ENCODE data around the gene TRABD. TPM values are rescaled to one million over a fixed set of nuclear protein-coding genes. Genes with fewer than 3 reads are reported as not detected.
"Not testable (repeated sequence)": the region's sequence is repeated elsewhere in the genome, so short reads cannot be mapped to it uniquely, and the experiment has no call there.

Gene TRABD
- total RNA-seq, 1 donor: 21.6 TPM

DNA sequence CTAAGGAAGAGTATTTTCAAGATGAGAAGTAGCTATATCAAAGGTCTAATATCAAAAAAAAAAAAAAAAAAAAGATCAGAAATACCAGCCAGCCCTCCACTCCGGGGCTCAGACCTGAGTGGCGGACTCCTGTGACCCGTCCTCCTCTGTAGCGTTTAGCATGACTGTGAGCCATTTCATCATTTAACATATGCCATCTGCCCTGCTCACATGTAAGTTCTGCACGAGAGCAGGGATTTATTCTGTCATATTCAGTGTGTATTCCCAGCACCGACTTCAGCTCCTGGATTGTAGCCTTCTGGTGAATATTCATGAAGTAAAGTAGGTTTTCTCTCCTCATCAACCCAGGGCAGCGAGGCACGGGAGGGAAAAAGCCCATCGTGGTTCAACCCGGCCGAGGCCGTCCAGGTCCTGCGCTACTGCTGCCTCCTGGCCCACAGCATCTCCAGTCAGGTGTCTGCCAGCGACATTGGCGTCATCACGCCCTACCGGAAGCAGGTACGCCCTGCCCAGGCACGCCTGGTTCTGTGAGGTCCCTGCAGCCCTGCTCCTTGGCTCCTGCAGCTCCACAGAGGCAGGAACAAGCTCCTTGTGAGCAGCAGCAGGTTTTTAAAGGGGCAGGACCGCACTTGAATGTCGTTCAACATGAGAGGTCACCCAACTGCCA lies 27.9 kb upstream of the TRABD start:
- H3K4me3 ChIP-seq (ENCODE audit: low read depth, low read length): no peak overlapping the region
- no peak for DNase-seq (ENCODE audit: low read depth)
- TF ChIP-seq, protein P1, sequence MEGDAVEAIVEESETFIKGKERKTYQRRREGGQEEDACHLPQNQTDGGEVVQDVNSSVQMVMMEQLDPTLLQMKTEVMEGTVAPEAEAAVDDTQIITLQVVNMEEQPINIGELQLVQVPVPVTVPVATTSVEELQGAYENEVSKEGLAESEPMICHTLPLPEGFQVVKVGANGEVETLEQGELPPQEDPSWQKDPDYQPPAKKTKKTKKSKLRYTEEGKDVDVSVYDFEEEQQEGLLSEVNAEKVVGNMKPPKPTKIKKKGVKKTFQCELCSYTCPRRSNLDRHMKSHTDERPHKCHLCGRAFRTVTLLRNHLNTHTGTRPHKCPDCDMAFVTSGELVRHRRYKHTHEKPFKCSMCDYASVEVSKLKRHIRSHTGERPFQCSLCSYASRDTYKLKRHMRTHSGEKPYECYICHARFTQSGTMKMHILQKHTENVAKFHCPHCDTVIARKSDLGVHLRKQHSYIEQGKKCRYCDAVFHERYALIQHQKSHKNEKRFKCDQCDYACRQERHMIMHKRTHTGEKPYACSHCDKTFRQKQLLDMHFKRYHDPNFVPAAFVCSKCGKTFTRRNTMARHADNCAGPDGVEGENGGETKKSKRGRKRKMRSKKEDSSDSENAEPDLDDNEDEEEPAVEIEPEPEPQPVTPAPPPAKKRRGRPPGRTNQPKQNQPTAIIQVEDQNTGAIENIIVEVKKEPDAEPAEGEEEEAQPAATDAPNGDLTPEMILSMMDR (IDR thresholded peaks at IDR 0.05; ENCODE audit: insufficient read depth, low read depth, low read length): no peak

DNA sequence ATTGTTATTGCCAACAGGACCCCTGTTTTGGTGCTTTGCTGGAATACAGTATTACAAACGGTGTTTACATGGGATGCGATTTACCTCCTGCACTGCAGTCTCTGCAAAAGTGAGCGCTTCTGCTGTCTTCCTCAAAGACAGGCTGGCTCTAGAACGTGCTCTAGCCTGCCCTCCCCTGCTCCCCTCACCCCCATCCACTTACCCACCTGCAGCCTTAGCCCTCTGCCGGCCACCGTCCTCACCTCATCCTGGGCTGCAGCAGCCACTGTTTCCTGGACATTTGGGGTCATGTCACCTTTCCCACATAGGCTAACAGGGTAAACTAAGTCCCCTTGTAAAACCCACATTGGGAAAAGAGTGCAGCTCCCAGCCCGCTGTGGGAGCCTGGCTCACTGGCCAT lies 24.8 kb upstream of the TRABD start:
- no peak overlapping the region for H3K4me3 ChIP-seq (ENCODE audit: low read depth, low read length)
- DNase-seq (ENCODE audit: low read depth): no peak
- TF ChIP-seq, protein P1 (IDR thresholded peaks at IDR 0.05; ENCODE audit: insufficient read depth, low read depth, low read length): no peak

DNA sequence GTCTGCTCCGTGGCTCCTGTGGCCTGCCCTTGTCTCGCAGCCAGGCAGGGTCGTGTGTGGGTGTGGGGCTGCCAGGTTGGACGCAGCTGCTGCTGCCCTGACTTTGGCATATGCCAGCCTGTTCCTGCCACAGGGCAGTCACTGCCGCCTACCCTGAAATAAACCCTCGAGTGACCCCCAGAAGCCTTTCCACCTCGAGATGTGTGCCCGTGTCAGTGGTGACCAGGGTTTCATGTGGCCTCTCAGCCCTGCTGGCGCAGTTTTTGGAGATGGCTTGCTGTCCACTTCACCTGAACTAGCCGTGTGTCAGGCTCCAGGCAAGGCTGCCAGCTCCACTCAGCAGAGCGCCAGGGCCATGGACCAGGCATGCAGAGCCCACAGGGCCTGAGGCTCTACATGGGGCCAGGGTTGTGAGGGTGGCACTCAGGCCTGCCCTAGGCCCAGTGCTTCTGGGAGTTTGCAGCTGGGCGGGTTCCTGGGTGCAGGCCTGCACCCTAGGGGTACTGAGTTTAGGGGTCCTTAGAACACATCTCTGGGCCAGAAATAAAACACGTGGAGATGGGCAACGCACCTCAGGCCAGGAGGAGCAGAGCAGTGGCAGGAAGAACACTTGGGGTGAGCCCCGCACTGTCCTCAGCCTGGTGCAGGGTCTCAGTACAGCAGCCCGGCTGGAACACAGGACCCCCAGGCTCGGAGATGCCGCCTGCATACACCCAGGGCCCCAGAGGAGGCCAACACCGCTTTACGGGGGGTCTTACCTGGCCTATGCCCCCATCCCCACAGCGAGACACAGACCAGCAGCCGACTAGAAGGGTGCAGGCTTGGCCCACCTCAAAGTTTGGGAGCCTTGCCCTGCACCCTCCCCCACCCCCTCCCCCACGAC lies 24.0 kb upstream of the TRABD start:
- TF ChIP-seq, protein P1 (IDR thresholded peaks at IDR 0.05; ENCODE audit: insufficient read depth, low read depth, low read length): no peak
- no peak for DNase-seq (ENCODE audit: low read depth)
- no peak overlapping the region for H3K4me3 ChIP-seq (ENCODE audit: low read depth, low read length)

DNA sequence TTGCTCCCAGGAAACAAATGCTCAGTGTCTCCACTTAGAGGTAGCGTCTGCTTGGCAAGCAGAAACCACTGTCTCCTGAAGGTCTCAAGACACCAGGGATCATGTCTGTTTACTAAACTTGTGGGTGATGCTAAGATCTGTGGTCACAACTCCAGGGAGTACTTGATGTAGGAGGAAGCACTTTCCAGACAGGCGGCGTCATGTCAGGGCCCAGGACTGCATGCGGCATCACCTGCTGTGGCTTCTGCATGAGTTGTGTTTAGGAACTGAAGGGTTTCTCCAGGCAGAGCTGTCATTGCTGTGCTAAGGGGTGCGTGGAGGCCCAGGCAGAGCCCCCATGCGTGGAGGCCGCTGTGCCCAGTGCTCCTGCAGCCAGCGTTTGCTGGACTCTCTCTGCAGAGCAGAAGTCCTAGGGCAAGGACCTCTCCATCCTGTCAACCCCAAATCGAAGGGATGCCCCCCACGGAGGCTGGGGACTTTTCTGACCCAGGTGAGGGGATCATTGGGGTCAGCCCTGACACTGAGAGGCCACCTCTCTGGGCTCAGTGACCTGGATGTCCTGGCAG lies 23.2 kb upstream of the TRABD start:
- DNase-seq (ENCODE audit: low read depth): no peak
- TF ChIP-seq, protein P1 (IDR thresholded peaks at IDR 0.05; ENCODE audit: insufficient read depth, low read depth, low read length): no peak
- no peak overlapping the region for H3K4me3 ChIP-seq (ENCODE audit: low read depth, low read length)

DNA sequence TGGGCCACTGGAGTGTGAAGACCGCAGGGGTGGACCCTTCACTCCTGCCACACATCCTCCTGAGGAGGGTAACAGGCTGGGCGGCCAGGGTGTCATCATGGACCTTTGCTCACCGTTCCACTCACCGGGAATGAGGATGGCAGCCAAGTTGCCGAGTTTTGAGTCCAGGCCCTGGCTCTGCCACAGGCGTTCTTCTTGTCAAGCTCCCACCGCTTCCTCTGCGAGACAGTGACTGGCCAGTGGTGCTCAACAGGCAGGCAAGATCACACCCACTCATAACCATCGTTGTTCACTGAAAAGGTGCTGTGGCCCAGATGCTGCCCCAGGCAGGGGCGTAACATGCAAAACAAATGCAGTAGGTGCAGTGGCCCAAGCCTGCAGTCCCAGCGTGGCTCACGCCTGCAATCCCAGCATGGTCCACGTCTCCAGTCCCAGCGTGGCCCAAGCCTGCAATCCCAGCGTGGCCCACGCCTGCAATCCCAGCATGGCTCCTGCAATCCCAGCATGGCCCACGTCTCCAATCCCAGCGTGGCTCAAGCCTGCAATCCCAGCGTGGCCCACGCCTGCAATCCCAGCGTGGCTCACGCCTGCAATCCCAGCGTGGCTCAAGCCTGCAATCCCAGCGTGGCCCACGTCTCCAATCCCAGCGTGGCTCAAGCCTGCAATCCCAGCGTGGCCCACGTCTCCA lies 20.1 kb upstream of the TRABD start:
- H3K4me3 ChIP-seq (ENCODE audit: low read depth, low read length): no peak overlapping the region
- no peak for DNase-seq (ENCODE audit: low read depth)
- TF ChIP-seq, protein P1 (IDR thresholded peaks at IDR 0.05; ENCODE audit: insufficient read depth, low read depth, low read length): no peak

DNA sequence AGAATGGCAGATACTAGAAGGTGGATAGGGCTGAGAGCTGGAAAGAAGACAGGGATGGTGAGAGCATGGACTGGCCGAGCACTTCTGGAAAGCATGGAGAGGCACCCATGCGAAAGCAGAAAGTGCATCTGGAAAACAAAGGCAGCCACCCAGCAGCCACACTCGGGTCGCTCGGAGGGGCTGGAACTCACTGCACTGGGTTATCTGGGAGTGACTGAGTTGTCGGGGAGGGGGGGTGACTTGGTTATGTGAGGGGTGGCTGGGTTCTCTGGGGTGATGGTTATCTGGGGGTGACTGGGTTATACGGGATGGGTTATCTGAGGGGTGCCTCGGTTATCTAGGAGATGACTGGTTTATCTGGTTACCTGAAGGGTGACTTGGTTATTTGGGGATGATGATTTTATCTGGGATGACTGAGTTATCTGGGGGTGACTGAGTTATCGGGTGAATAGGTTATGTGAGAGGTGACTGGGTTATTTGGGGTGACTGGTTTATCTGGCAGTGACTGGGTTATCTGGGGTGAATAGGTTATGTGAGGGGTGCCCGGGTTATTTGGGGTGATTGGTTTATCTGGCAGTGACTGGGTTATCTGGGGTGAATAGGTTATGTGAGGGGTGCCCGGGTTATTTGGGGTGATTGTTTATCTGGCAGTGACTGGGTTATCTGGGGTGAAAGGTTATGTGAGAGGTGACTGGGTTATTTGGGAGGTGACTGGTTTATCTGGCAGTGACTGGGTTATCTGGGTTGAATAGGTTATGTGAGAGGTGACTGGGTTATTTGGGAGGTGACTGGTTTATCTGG lies 17.8 kb upstream of the TRABD start:
- DNase-seq (ENCODE audit: low read depth): no peak
- TF ChIP-seq, protein P1 (IDR thresholded peaks at IDR 0.05; ENCODE audit: insufficient read depth, low read depth, low read length): no peak
- no peak overlapping the region for H3K4me3 ChIP-seq (ENCODE audit: low read depth, low read length)

DNA sequence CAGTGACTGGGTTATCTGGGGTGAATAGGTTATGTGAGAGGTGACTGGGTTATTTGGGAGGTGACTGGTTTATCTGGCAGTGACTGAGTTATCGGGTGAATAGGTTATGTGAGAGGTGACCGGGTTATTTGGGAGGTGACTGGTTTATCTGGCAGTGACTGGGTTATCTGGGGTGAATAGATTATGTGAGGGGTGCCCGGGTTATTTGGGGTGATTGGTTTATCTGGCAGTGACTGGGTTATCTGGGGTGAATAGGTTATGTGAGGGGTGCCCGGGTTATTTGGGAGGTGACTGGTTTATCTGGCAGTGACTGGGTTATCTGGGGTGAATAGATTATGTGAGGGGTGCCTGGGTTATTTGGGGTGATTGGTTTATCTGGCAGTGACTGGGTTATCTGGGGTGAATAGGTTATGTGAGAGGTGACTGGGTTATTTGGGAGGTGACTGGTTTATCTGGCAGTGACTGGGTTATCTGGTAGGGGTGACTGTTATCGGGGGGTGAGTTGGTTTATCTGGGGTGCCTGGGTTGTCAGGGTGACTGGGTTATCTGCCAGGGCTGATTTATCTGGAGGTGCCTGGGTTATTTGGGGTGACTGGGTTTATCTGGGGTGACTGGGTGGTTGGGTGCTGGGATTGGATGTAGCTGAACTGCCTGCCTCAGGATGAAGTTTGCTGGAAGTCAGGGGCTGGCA lies 17.1 kb upstream of the TRABD start:
- DNase-seq (ENCODE audit: low read depth); H3K4me3 ChIP-seq (ENCODE audit: low read depth, low read length): not testable (repeated sequence)
